Kidney epithelial cell (primary cell): ENCODE measurements around the gene FOLR1. TPM values are rescaled to one million over a fixed set of nuclear protein-coding genes. Genes with fewer than 3 reads are reported as not detected.

Experiments
- DNase-seq: peaks from one replicate; pipeline ENCODE4 v3.0.0-alpha.2; 2010; ENCODE audit warnings: low read depth
- H3K27me3 ChIP-seq: 2 replicates; pipeline ENCODE4 v1.6.0; 2011; ENCODE audit warnings: low read length; ENCODE audit not compliant: control insufficient read depth, insufficient read depth
- H3K36me3 ChIP-seq: 2 replicates; pipeline ENCODE4 v1.5.1; 2011; ENCODE audit warnings: low read length; ENCODE audit not compliant: control insufficient read depth, insufficient read depth
- H3K4me3 ChIP-seq: 2 replicates; pipeline ENCODE4 v1.5.1; 2011; ENCODE audit warnings: low read depth, mild to moderate bottlenecking, control low read depth, low read length
- total RNA-seq: library from RNA; depleted of rRNA; stranded (reverse); fragments of >200 nt; gene quantifications from 2 replicates; pipeline ENCODE4 v1.2.3, GENCODE V29; 2015
- TF ChIP-seq, protein P1 (sequence below): IDR thresholded peaks from 2 replicates; pipeline ENCODE4 v1.5.1; 2011; ENCODE audit warnings: mild to moderate bottlenecking, moderate library complexity, low read length, control low read depth, inconsistent platforms; ENCODE audit not compliant: insufficient read depth, poor library complexity, severe bottlenecking

FOLR1 gene
- total RNA-seq, 1 donor from 2014 or later, result 1.7 TPM

- H3K36me3 ChIP-seq, result no peaks in the 10 kb centered on the region
- H3K27me3 ChIP-seq, result peaks cover 6% of the 10 kb centered on the region
- TF ChIP-seq, protein P1, sequence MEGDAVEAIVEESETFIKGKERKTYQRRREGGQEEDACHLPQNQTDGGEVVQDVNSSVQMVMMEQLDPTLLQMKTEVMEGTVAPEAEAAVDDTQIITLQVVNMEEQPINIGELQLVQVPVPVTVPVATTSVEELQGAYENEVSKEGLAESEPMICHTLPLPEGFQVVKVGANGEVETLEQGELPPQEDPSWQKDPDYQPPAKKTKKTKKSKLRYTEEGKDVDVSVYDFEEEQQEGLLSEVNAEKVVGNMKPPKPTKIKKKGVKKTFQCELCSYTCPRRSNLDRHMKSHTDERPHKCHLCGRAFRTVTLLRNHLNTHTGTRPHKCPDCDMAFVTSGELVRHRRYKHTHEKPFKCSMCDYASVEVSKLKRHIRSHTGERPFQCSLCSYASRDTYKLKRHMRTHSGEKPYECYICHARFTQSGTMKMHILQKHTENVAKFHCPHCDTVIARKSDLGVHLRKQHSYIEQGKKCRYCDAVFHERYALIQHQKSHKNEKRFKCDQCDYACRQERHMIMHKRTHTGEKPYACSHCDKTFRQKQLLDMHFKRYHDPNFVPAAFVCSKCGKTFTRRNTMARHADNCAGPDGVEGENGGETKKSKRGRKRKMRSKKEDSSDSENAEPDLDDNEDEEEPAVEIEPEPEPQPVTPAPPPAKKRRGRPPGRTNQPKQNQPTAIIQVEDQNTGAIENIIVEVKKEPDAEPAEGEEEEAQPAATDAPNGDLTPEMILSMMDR, result no peak
- no peak for DNase-seq
- no peak within 1 kb of the TSS for H3K4me3 ChIP-seq
Observed at GRCh38 chr11:72216638-72217037, 24.7 kb downstream of the FOLR1 start, which contains the start of gene FOLR2. TSS of gene FOLR2 (plus strand) at chr11:72216794. CDS start at chr11:72218585, 1,791 bp downstream.

DNA sequence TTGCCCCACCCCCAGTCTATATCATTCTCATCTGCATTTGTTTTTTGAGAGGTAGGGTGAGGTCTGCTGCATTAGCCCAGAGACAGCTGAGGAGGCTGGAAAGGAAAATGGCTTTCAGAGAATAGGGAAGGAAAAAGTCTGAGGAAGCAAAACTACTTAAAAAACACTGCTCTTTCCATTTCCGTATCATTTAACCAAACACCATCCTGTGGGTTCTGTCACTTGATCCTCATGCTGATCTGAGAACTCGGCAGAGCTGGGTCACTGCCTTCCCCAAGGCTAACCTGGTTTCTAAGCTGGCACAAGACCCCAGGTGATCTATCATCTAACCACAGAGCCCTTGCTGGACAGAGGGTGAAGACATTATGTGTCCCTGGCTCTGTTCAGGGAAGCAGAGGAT is 25.9 kb downstream of the FOLR1 start:
- H3K4me3 ChIP-seq, result no peak overlapping the region
- H3K27me3 ChIP-seq, result peaks cover 6% of the 10 kb centered on the region
- TF ChIP-seq, protein P1, result no peak
- DNase-seq, result no peak
- no peaks in the 10 kb centered on the region for H3K36me3 ChIP-seq

GRCh38 chr11:72218251-72218745 is 26.4 kb downstream of the FOLR1 start:
- H3K36me3 ChIP-seq, result no peaks in the 10 kb centered on the region
- DNase-seq, result no peak
- TF ChIP-seq, protein P1, result no peak
- no peak overlapping the region for H3K4me3 ChIP-seq
- H3K27me3 ChIP-seq, result peaks cover 6% of the 10 kb centered on the region

- no peak overlapping the region for H3K4me3 ChIP-seq
- no peak for DNase-seq
- no peaks in the 10 kb centered on the region for H3K36me3 ChIP-seq
- TF ChIP-seq, protein P1, result no peak
- H3K27me3 ChIP-seq, result peaks cover 6% of the 10 kb centered on the region
Observed at GRCh38 chr11:72220696-72221363, 28.9 kb downstream of the FOLR1 start.

GRCh38 chr11:72221386-72222075 is 29.6 kb downstream of the FOLR1 start:
- no peak overlapping the region for H3K4me3 ChIP-seq
- peaks cover 6% of the 10 kb centered on the region for H3K27me3 ChIP-seq
- H3K36me3 ChIP-seq, result no peaks in the 10 kb centered on the region
- TF ChIP-seq, protein P1, result no peak
- no peak for DNase-seq
